Measurements from ENCODE around the gene LRRC26.

Gene LRRC26

DNA sequence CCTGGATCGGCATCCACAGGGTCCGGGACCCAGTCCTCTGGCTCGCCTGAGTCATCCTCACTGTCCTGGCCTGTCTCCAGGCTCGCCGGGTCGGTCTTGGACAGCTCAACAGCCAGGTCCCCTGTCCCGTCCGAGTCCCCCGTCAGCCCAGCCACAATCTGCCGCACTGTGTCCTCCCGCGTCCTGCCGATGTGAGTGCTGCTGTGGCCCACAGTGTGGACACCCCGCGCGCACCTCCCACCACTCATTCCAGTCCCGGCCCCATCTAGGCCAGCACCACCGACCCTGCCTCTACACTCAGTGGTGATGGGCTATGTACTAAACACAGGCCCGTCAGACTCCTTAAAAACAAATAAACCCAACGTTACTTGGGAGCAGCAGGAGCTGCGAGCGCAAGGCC is 11.8 kb upstream of the LRRC26 start:
- no peak for DNase-seq

DNA sequence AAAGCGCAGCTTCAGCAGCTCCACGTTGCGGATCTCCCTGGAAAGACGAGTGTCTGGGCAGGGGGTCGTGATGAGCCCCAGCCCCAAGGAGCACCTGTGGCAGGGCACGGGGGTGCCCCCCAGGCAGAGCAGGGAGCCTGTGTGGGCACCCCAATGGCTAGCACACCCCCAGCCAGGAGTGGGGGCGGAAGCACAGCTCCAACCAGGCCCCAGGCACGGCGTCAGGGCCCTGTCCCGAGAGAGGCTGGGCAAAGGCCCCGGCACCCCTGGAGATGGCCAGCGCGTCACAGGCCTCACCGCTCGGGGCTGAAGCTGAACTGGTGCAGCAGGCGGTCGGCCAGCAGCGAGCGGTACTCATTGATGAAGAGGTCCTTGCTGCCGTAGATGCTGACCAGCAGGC is 10.6 kb upstream of the LRRC26 start:
- DNase-seq = no peak

DNA sequence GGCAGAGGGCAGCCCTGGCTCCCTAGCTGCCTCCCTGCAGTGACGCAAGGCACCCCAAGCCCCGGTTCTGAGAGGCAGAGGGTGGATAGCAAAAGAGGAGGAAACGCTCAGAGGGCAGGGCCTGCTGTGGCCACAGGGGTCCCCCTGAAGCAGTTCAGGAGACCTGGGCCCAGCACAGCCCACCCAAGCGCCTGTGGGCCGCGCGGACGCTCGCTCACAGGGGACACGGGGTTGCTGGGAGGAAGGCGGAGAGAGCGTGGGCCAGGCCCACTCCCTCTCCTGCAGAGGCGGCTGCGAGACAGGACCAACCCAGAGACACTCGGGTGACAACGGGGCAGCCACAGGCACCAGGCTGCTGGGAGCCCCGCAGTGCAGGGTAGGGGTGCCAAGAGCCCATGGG is 9.9 kb upstream of the LRRC26 start:
- no peak for DNase-seq

DNA sequence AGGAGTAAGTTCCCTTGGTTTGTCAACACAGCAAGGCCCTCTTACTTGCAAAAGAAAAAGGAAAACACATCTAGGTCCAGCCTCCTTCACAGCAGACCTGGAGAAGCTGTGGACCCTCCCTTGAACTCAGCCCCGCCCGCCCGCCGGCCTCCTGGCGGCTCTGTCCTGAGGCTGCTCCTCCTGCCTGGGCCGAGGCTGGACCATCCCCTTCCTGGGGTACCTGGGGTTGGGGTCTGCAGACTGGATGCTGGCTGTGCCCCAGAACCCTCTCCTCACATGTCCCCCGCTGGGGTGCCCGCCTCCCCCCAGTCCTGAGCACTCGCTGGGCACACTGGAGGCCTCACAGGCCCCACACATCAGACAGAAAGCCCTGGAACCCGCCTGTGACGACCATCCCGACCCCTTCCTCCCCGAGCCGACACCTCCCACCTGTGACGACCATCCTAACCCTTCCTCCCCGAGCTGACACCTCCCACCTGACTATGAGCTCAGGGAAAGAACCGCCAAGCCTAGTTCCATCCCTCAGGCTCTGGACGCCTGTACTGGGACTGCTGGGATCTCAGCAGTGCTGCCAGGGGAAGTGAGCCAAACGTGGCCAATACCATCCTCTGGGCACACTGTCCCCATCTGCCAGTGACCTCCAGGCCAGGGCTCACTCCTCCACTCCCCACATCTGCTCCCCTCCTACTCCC is 9.2 kb upstream of the LRRC26 start:
- no peak for DNase-seq

DNA sequence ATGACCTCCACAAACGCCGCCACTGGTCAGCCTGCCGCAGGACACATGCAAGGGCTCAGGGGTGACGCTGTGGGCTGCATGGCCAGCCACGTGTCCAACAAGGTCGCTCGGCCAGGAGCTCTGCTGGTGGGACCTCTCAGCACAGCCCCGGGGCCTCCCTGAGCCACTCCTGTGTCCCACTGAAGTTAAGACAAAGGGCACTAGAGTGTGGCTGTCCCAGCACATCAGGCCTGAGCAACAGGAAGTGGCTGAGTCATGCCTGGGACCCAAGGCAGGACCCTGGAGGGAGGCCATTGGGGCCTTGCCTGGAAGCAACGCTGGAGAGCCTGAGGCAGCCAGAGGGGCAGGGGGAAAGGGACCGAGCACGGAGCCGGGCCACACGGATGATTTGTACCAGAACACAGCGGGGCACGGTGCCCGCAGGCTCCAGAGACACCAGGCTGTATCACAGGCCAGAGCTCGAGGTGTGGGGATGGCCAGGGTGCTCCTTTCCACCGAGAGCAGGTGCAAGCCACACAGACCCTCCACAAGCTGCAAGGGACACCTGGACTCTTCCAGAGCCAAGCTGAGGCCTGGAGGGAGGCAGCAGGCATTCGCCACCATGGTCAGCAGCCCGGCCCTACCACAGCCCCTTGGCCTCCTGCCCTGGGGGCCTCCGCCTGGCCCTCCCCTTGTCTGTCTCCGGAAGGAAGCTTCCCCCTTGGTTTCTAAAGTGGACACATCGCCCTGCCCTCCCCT is 8.5 kb upstream of the LRRC26 start:
- no peak for DNase-seq

DNA sequence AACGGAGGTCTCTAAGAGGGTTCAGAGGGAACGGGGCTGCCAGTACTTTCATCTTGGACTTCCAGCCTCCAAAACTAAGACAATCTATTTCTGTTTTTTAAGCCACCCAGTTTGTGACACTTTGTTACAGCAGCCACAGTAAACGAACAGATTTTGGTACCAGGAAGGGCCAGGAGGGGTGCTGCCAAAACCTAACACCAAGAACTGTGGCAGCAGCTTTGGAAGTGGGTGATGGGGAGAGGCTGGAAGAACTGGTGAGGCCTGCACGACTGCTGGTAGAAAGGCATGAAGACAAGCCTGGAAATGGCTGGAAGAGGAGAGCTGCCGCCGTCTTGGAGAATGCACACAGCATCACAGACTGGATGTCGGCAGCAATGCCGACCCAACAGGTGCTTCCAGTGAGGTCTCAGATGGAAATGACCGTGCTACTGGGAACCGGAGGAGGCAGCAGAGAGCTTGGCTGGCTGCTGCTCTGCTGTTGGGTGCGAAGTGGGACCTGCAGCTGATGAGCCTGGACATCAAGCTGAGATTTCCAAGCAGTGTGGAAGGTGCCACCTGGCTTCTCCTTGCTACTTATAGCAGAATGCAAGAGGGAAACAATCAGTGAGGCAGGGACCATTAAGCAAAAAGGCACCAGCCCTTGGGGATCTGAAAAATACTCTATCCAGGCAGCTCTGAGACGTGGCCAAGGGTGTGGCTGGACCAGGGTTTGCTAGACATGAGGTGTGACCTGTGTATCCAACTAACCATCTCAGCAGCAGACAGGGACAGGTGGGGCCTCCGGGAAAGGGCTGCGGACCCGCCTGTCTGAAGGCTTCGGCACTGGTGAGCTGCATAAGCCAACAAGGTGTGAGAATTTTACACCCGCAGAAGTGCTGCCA is 6.7 kb upstream of the LRRC26 start:
- peak; percentile 26 for DNase-seq

DNA sequence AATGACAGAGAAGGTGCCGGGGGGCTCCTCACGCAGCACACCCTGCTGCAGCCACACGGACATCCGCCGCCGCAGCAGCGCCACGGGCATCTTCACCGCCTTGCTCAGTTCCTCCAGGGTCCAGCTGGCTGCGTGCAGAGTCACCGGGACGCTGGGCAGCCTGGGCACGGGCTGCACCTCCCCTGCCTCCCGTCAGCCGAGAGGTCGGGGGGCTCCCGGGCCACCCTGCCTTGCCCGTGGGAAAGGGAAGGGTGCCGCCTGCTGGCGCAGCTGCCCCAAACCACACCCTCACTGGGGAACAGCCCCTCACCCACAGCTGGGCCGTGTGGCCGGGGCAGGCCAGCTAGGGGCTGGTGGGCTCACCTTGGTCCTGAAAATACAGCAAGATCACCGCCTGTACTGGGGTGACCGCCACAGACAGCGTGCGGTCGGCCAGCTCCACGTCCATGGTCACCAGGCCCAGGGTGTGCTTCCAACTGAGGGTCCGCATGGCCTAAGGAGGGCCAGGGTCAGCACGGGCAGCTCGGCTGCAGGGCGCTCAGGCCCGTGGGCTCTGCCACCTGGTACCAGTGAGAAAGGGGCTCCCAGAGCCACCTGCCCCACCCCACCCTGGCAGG is 5.6 kb upstream of the LRRC26 start:
- DNase-seq = no peak

DNA sequence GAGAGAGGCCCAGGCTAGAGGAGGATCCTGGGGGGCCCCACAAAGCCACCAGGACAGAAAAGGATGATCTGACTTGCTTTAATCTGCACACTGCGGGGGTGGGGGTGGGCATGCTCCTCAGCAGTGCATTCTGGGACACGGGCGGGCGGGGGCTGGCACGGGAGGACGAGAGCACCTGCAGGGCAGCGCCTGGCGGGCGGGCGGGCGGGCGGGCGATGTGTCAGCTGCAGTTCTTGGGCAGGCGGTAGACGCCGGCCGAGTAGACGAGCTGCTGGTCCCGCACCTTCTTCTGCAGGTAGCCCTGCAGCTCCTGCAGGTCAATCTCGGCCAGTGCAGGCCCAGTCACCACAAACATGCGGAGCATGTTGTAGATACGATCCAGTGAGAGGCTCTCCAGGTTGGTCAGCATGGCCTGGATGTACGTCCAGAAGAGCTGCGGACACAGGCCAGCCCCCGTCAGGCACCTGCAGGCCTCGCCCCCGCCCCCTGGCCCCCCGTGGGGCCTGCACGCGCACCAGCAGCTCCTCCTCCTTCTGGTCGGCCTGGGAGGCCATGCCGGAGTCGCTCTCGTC is 5.0 kb upstream of the LRRC26 start:
- DNase-seq = peak; percentile 33

DNA sequence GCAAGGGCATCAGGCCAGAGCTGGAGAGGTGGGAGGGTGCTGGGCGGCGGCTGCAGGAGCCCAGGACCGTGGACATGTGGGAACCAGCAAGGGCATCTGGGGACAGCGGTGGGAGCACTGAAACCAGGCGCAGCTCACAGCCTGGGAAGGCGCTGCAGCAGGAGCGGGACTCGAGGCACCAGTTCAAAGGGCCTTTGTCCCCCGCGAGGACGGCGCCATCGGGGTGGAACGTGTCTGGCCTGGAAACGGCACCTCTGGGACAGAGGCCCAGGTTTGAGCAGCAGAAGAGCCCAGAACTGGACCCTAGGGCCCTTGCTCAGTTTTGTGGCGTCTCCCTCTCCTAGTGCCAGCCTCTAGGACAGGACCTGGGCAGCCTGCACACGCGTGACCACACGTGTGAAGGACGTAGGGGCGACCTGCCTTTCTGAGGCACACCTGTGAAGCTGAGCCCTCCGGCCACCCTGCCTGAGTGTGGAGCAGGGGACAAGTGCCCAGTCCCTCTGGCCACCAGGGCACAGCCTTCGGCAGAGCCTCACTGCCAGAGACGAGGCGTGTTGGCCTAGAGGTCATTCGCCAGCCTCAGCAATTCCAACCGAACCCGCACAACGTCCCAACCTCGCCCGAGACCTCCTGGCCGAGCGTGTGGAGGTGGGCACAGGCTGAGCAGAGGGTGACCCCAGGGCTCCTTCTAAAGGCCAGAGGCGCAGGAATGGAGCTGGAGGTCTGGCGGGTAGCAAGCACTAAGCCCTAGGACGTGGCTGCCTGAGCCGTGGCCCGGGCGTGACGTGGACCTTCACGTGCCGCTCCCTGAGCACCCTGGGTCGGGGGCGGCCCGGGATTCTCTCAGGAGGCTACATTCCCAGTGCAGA is 4.2 kb upstream of the LRRC26 start:
- no peak for DNase-seq

DNA sequence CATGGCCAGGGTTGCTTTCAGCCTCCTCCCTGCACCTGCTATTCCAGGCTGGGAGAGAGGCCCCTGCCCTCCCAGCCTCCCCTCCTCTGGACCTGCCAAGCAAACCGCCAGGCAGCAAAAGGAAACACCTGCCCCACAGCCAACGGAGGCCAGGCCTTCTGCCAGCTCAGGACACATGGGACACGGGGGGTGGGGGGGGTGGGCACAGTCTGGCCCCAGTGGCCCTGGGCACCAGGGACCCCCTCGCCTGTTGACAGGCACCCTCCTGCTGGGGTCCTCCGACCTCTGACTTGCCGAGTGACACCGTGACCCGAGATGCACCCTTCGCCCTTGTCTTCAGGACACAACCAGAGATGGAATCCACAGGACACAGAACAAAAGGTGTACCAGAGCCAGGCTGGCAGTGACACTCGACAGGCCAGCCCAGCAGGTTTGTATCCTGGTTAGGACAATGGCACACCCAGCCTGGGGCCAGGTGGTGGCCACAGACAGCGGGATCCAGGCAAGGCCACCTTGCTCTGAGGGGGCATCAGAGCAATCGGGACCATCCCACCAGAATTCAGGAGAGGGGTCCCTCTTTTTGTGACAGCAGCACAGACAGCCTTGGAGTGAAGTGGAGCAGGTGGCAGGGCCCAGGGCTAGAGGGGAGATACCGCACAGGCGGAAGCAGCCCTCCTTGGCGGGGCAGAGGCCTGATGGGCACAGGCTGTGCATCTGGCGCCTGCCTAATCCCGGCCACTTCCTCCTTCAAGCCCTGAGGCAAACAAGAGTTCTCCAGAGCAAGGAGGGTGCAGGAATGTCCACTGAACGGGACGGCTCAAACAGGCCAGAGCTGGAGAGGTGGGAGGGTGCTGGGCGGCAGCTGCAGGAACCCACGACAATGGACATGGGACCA is 3.3 kb upstream of the LRRC26 start:
- no peak for DNase-seq

DNA sequence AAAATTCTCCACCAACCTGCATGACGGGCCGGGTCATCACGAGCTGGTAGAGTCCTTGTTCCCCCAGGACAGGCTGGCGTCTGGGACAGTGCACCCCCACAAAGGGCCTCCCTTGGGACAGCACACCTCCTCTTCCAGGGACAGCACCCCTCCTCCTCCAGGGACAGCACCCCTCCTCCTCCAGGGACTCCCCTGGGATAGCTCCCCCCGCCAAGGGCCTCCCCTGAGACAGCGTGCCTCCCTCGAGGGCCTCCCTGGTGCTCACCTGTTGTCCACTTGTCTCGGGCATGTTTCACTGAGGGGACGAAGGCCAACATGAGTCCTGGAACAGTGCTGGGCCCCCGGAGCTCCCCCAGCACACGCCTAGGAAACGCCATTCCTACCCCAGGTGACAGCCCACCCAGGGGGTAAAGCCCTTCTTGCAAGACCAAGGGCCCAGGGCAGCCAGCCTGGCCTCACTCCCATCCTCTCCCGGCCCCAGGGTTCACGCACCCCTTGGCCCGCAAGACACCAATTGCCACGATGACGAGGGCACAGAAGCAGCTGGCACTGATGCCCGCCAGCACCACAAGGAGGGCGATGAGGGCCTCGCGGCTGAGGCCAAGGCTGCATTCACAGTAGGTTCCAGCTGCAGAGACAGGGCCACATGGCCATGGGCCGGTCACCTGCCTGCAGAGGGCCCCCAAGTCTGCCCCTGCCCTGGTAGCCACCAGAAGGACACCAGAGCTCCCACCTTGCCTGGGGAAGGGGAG is 1.5 kb upstream of the LRRC26 start:
- DNase-seq = no peak

DNA sequence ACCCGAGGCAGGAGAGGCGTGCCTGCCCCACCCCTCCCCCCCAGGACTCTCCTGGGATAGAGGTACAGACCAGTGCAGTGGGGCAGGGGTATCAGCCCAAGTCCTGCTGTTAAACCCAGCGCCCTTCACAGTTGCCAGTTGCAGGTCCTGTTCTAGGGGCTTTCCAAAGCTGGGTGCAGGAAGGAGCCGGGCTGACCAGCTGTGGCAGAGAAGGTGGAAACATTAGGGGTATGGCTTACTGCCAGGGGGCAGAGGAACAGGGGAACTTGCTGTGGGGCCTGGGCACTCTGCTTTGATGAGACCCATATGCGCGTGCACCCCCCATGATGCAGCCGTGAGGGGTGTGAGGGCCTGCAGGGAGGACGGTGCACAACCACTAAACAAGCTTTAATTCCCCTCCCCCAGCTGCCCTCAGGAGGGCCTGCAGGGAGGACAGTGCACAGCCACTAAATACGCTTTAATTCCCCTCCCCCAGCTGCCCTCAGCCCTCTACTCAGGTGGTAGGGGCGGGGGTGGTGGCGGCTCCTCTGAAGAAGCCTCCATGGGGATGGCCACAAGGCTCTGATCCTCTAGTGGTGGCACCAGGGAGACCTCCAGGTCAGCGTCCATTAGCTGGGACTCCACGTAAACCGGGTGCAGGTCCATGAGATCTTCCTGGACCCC is 766 bp upstream of the LRRC26 start:
- DNase-seq = no peak

DNA sequence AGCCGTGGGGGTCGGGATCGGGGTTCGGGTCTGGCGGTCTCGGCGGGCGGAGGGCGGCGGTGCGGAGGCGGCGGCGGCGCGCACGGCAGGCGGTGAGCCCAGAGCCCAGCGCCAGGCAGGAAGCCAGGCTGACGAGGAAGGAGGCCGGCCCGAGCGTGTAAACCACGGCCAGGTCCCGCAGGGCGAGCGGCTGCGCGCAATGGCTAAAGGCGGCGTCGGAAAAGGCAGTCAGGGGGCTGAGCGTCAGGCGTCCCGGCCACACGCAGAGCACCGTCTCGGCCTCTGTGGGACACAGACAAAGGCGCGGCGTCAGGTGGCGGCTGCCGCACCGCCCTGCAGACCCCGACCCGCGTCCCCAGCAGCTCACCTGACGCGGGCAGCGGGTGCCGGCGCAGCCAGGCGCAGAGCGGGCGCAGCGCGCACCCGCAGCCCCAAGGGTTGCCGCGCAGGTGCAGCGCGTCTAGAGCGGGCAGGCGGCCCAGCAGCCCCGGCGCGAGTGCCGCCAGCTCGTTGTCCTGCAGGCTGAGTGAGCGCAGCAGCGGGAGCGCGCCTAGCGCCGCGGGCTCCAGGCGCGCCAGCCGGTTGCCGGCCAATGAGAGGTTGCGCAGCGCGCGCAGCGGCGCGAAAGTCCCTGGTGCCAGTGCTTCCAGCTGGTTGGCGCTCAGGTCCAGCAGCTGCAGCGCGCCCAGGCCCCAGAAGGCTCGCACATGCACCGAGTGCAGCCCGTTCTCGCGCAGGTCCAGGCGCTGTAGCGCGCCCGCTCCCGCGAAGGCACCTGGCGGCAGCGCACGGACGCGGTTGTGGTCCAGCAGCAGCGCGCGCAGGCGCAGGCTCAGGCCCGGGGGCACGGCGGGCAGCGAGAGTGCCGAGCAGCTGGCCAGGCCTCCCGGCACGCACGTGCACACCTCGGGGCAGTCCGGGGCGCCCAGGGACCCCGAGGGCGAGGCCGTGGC is 671 bp downstream of the LRRC26 start:
- DNase-seq = no peak

DNA sequence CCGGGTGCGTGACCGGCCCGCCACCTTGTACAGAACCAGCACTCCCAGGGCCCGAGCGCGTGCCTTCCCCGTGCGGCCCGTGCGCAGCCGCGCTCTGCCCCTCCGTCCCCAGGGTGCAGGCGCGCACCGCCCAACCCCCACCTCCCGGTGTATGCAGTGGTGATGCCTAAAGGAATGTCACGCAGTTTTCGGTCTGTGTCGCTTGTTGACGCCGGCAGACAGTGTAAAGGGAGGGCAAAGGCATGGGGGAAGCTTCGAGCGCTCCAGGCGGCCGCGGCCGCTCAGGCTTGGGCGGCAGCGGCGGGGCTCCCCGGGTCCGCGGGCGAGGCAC is 1.3 kb downstream of the LRRC26 start:
- no peak for DNase-seq

DNA sequence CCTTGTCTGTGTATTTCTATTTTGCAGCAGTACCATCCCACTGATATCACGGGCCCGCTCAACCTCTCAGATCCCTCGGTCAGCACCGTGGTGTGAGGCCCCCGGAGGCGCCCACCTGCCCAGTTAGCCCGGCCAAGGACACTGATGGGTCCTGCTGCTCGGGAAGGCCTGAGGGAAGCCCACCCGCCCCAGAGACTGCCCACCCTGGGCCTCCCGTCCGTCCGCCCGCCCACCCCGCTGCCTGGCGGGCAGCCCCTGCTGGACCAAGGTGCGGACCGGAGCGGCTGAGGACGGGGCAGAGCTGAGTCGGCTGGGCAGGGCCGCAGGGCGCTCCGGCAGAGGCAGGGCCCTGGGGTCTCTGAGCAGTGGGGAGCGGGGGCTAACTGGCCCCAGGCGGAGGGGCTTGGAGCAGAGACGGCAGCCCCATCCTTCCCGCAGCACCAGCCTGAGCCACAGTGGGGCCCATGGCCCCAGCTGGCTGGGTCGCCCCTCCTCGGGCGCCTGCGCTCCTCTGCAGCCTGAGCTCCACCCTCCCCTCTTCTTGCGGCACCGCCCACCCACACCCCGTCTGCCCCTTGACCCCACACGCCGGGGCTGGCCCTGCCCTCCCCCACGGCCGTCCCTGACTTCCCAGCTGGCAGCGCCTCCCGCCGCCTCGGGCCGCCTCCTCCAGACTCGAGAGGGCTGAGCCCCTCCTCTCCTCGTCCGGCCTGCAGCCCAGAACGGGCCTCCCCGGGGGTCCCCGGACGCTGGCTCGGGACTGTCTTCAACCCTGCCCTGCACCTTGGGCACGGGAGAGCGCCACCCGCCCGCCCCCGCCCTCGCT is 1.9 kb downstream of the LRRC26 start:
- DNase-seq = no peak

DNA sequence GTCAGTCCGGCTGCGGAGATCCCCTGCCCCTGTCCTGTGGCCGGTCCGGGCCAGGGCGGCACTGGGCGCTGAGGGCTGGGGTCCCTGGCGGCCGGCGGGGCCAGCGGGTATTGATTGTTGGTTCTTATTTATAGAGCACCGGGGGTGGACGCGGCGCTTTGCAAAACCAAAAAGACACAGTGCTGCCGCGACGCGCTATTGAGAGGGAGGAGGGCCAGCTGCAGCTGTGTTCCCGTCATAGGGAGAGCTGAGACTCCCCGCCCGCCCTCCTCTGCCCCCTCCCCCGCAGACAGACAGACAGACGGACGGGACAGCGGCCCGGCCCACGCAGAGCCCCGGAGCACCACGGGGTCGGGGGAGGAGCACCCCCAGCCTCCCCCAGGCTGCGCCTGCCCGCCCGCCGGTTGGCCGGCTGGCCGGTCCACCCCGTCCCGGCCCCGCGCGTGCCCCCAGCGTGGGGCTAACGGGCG is 2.5 kb downstream of the LRRC26 start:
- DNase-seq = no peak

All from stimulated activated CD4-positive, alpha-beta T cell treated with anti-CD3 and anti-CD28 coated beads, Interleukin-4, amount 100 ng/mL, for 1 hour (primary cell).